Panc1 (cell line): ENCODE measurements around the gene ZBTB7C. TPM values are rescaled to one million over a fixed set of nuclear protein-coding genes. Genes with fewer than 3 reads are reported as not detected.

Source experiments
- ATAC-seq: fragments of 200-7000 bp; cut with Tn5 transposase; 2 replicates; pipeline ENCODE4 v1.9.1; 2020; ENCODE audit warnings: mild to moderate bottlenecking, moderate library complexity
- BruUV-seq: library from RNA; stranded (reverse); fragments of 400-500 nt; replicated peaks from 2 replicates; lab custom pipeline; 2021; lab: Mats Ljungman, UMichigan
- CTCF ChIA-PET: fragments of 300-600 bp; sonication (Branson Sonifier 250); formaldehyde crosslinking; loops from one replicate; lab custom pipeline; 2022; ENCODE audit warnings: antibody characterized with exemption; lab: Charles Lee
- POLR2A ChIA-PET: fragments of 300-600 bp; sonication (Branson Sonifier 250); formaldehyde crosslinking; loops from one replicate; lab custom pipeline; 2022; ENCODE audit warnings: antibody characterized with exemption; lab: Charles Lee
- DNase-seq: peaks from one replicate; pipeline ENCODE4 v3.0.0-alpha.2; 2010; ENCODE audit warnings: low read depth, low spot score
- H3K27ac ChIP-seq: 2 replicates; pipeline ENCODE4 v1.5.1; 2011; ENCODE audit warnings: mild to moderate bottlenecking, low read length, inconsistent platforms
- H3K27me3 ChIP-seq: fragments of 200-500 bp; sonication (Bioruptor generic); 2 replicates; pipeline ENCODE4 v1.6.0; 2014; ENCODE audit warnings: low read length, inconsistent platforms; ENCODE audit not compliant: control insufficient read depth, insufficient read depth
- H3K36me3 ChIP-seq: fragments of 200-500 bp; sonication (Bioruptor generic); 2 replicates; pipeline ENCODE4 v1.5.1; 2014; ENCODE audit warnings: inconsistent platforms, mild to moderate bottlenecking, low read length, moderate library complexity; ENCODE audit not compliant: control insufficient read depth, insufficient read depth
- H3K4me1 ChIP-seq: 2 replicates; pipeline ENCODE4 v1.5.1; 2011; ENCODE audit warnings: inconsistent platforms, mild to moderate bottlenecking, low read length, moderate library complexity; ENCODE audit not compliant: control insufficient read depth, insufficient read depth
- H3K4me3 ChIP-seq, 2 experiments: 2 replicates each; pipeline ENCODE4 v1.5.1; 2011 to 2012; ENCODE audit warnings: low read depth in 2 of 2, low read length in 2 of 2, mild to moderate bottlenecking in 2 of 2, inconsistent platforms in 1 of 2, moderate library complexity in 1 of 2
- H3K9me3 ChIP-seq: fragments of 200-500 bp; sonication (Bioruptor generic); 2 replicates; pipeline ENCODE4 v1.5.1; 2014; ENCODE audit warnings: low read depth, mild to moderate bottlenecking, inconsistent platforms, low read length, moderate library complexity; ENCODE audit not compliant: control insufficient read depth, insufficient read depth
- POLR2AphosphoS5 ChIP-seq: IDR thresholded peaks from 2 replicates; pipeline ENCODE4 v1.6.1; 2012; ENCODE audit warnings: mild to moderate bottlenecking, low read depth, low read length, moderate library complexity
- SIN3A ChIP-seq: IDR thresholded peaks from 2 replicates; pipeline ENCODE4 v1.6.1; 2012; ENCODE audit warnings: low read depth, mild to moderate bottlenecking, low read length, moderate library complexity, borderline replicate concordance; ENCODE audit not compliant: insufficient read depth
- TCF7L2 ChIP-seq: IDR thresholded peaks from 2 replicates; pipeline ENCODE4 v1.6.1; 2011; ENCODE audit warnings: mild to moderate bottlenecking, low read depth, low read length, inconsistent platforms
- in situ Hi-C: cut with HindIII; loops from 2 replicates; pipeline ENCODE4 v1.10.0; 2016; ENCODE audit warnings: low sequenced_read_pairs, low pct_unique_long_range_greater_than_20kb
- intact Hi-C: fragments of 100-400 bp; cut with micrococcal nuclease; formaldehyde crosslinking; loops from one replicate; pipeline ENCODE4 v1.10.0; 2022; ENCODE audit not compliant: unreplicated experiment
- total RNA-seq: library from RNA; stranded (reverse); gene quantifications from one replicate; pipeline ENCODE4 v1.2.1, GENCODE V29; 2021; ENCODE audit not compliant: unreplicated experiment
- TF ChIP-seq, protein P1 (sequence below), 2 experiments: IDR thresholded peaks; 2 replicates each; pipeline ENCODE4 v1.6.1; 2011 to 2012; ENCODE audit warnings: low read depth in 2 of 2, control low read depth in 1 of 2, low read length in 1 of 2, mild to moderate bottlenecking in 1 of 2, moderate library complexity in 1 of 2; ENCODE audit not compliant: insufficient read depth in 1 of 2
- TF ChIP-seq, protein P2 (sequence below): fragments of 450-650 bp; IDR thresholded peaks from 2 replicates; pipeline ENCODE4 v1.5.1; 2017; ENCODE audit warnings: mild to moderate bottlenecking

Gene ZBTB7C
- total RNA-seq, 1 experiment from 2014 or later = 0.03 TPM

DNA sequence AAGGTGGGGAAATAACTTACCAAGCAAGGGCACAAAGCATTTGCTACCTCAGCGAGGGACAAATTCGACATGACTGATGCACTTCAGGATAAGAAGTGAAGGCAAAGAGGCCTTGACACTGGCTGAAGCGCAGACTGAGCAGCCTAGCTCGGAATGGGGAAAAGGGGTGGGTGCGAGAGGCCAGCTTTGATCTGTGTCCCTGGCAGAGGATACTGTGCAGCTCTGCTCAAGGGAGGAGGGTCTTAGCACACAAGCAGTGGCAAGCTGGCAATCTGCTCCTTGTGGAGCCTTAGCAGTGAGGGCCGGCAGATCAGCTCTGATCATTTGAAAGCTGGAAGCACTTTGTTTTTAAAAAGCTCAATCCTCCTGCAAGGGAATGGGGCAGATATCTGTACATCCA, 222.3 kb downstream of the ZBTB7C start:
- in situ Hi-C loops = no loop called here
- BruUV-seq = no TSS peak
- Histone ChIP-seq H3K36me3 (no peaks in the 10 kb centered on the region), H3K27ac (no peak overlapping the region), H3K27me3 (no peaks in the 10 kb centered on the region; the same call in 1 of the 2 replicates), H3K4me1 (no peaks in the 10 kb centered on the region), H3K4me3 (no peak overlapping the region), H3K9me3 (no peaks in the 10 kb centered on the region)
- intact Hi-C loops = no loop called here
- ChIA-PET POLR2A (no interaction called here), CTCF (no interaction called here)
- DNase-seq = no peak
- TF ChIP-seq SIN3A = no peak
- TF ChIP-seq, protein P1, sequence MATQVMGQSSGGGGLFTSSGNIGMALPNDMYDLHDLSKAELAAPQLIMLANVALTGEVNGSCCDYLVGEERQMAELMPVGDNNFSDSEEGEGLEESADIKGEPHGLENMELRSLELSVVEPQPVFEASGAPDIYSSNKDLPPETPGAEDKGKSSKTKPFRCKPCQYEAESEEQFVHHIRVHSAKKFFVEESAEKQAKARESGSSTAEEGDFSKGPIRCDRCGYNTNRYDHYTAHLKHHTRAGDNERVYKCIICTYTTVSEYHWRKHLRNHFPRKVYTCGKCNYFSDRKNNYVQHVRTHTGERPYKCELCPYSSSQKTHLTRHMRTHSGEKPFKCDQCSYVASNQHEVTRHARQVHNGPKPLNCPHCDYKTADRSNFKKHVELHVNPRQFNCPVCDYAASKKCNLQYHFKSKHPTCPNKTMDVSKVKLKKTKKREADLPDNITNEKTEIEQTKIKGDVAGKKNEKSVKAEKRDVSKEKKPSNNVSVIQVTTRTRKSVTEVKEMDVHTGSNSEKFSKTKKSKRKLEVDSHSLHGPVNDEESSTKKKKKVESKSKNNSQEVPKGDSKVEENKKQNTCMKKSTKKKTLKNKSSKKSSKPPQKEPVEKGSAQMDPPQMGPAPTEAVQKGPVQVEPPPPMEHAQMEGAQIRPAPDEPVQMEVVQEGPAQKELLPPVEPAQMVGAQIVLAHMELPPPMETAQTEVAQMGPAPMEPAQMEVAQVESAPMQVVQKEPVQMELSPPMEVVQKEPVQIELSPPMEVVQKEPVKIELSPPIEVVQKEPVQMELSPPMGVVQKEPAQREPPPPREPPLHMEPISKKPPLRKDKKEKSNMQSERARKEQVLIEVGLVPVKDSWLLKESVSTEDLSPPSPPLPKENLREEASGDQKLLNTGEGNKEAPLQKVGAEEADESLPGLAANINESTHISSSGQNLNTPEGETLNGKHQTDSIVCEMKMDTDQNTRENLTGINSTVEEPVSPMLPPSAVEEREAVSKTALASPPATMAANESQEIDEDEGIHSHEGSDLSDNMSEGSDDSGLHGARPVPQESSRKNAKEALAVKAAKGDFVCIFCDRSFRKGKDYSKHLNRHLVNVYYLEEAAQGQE (IDR thresholded peaks at IDR 0.05; ENCODE audit: insufficient read depth in 1 of 2, low read depth in 2 of 2, low read length in 1 of 2) = no peak
- TF ChIP-seq, protein P2, sequence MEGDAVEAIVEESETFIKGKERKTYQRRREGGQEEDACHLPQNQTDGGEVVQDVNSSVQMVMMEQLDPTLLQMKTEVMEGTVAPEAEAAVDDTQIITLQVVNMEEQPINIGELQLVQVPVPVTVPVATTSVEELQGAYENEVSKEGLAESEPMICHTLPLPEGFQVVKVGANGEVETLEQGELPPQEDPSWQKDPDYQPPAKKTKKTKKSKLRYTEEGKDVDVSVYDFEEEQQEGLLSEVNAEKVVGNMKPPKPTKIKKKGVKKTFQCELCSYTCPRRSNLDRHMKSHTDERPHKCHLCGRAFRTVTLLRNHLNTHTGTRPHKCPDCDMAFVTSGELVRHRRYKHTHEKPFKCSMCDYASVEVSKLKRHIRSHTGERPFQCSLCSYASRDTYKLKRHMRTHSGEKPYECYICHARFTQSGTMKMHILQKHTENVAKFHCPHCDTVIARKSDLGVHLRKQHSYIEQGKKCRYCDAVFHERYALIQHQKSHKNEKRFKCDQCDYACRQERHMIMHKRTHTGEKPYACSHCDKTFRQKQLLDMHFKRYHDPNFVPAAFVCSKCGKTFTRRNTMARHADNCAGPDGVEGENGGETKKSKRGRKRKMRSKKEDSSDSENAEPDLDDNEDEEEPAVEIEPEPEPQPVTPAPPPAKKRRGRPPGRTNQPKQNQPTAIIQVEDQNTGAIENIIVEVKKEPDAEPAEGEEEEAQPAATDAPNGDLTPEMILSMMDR = no peak
- TF ChIP-seq POLR2AphosphoS5 = no peak
- ATAC-seq = no peak

DNA sequence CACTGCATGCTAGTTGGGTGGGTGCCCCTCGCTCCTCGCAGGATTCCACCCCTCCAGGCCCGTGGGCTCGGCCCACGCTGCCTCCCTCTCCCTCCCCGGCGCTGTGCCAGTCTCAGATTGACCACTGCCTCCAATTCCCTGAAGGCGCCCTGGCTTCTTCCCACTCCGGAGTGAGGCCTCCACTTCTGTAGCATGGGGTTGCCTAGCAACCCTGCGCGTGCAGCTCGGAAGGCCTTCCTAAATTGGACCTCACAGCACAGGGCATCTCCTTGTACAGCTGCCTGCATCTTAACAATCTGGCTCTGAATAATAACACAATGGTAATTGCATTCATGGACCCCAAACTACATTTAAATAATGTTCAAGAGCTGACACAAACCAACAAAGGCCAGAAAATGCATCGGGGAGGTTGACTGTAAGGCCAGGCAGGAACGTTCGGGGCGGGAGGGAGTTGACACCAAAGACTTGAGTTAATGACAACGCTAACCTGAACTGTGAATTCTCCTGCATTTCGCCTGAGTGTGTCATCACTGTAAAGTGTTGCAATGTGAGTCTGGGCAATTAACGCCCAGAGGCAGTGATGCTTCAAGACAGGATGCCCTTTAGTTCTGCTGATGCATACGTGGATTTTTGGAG, 222.9 kb downstream of the ZBTB7C start:
- intact Hi-C loops = no loop called here

More for the DNA sequence above, 222.9 kb downstream of the ZBTB7C start:
- no peaks in the 10 kb centered on the region for H3K36me3 ChIP-seq
- no peak overlapping the region for H3K27ac ChIP-seq
- POLR2A ChIA-PET = no interaction called here
- DNase-seq (no peak), ATAC-seq (no peak)
- H3K4me1 ChIP-seq = no peaks in the 10 kb centered on the region
- H3K4me3 ChIP-seq = no peak overlapping the region
- no TSS peak for BruUV-seq
- H3K27me3 ChIP-seq = no peaks in the 10 kb centered on the region; the same call in 1 of the 2 replicates
- H3K9me3 ChIP-seq = no peaks in the 10 kb centered on the region
- in situ Hi-C loops = no loop called here
- TF ChIP-seq, protein P2 = no peak
- TF ChIP-seq POLR2AphosphoS5 (no peak), TCF7L2 (no peak), SIN3A (no peak)
- TF ChIP-seq, protein P1 (IDR thresholded peaks at IDR 0.05; ENCODE audit: insufficient read depth in 1 of 2, low read depth in 2 of 2, low read length in 1 of 2) = no peak
- CTCF ChIA-PET = no interaction called here
